Hematopoietic multipotent progenitor cell (in vitro differentiated cells): ENCODE measurements around the gene EEF2. TPM values are rescaled to one million over a fixed set of nuclear protein-coding genes. Genes with fewer than 3 reads are reported as not detected.
A peak's percentile ranks its signal among the peaks of the same experiment; 100 is the strongest.
"Not testable (repeated sequence)": the region's sequence is repeated elsewhere in the genome, so short reads cannot be mapped to it uniquely, and the experiment has no call there.

Source experiments
- DNase-seq, 3 donors: peaks; one replicate each; pipeline ENCODE4 v3.0.0-alpha.2; 2011 to 2015; ENCODE audit warnings: low read depth in 2 of 3, low spot score in 2 of 3
- total RNA-seq: library from RNA; depleted of rRNA; stranded (reverse); fragments of >200 nt; gene quantifications from one replicate; pipeline ENCODE4 v1.2.3, GENCODE V29; 2012

The EEF2 gene
- total RNA-seq, 1 donor, result 7,662 TPM

GRCh38 chr19:3970808-3971598, 14.3 kb downstream of the EEF2 start, which contains the start of gene DAPK3:
TSS of gene DAPK3 (minus strand) at chr19:3971099. CDS start at chr19:3969735, 1,364 bp downstream.
- DNase-seq, result peak; percentile 60 to 93 (median 89)

- no peak for DNase-seq
Observed at GRCh38 chr19:3970313-3970807, 14.9 kb downstream of the EEF2 start.

GRCh38 chr19:3969435-3970312, 15.6 kb downstream of the EEF2 start:
- DNase-seq, result no peak

GRCh38 chr19:3968556-3969434, 16.5 kb downstream of the EEF2 start:
- no peak for DNase-seq

GRCh38 chr19:3967983-3968382, 17.3 kb downstream of the EEF2 start:
- not testable (repeated sequence) for DNase-seq

GRCh38 chr19:3966051-3967017, 18.9 kb downstream of the EEF2 start:
- no peak for DNase-seq

- no peak for DNase-seq
Observed at GRCh38 chr19:3964256-3965194, 20.7 kb downstream of the EEF2 start.

- no peak for DNase-seq
Observed at GRCh38 chr19:3963458-3964255, 21.6 kb downstream of the EEF2 start.

- no peak for DNase-seq
Observed at GRCh38 chr19:3961007-3961406, 24.3 kb downstream of the EEF2 start.

GRCh38 chr19:3959766-3960131, 25.5 kb downstream of the EEF2 start:
- DNase-seq, result no peak

GRCh38 chr19:3958836-3959765, 26.2 kb downstream of the EEF2 start:
- DNase-seq, result no peak

GRCh38 chr19:3955688-3956087, 29.6 kb downstream of the EEF2 start:
- no peak for DNase-seq

- not testable (repeated sequence) for DNase-seq
Observed at GRCh38 chr19:3955276-3955675, 30.0 kb downstream of the EEF2 start.

GRCh38 chr19:3954107-3954506, 31.2 kb downstream of the EEF2 start:
- no peak for DNase-seq

- DNase-seq, result not testable (repeated sequence)
Observed at GRCh38 chr19:3952755-3953276, 32.4 kb downstream of the EEF2 start.
